IPS DF 6.9 (cell line): ENCODE data around the gene DMAP1.
A peak's percentile ranks its signal among the peaks of the same experiment; 100 is the strongest.

Source experiments
- DNase-seq: peaks from one replicate; pipeline ENCODE4 v3.0.0-alpha.2; 2013; ENCODE audit warnings: low read depth, low spot score
- H3K27ac ChIP-seq: one replicate; pipeline ENCODE4 v1.5.1; 2013; ENCODE audit warnings: low read length, control low read depth
- H3K27me3 ChIP-seq: 2 replicates; pipeline ENCODE4 v1.6.1; 2013; ENCODE audit warnings: mild to moderate bottlenecking, low read length; ENCODE audit not compliant: control insufficient read depth, insufficient read depth
- H3K36me3 ChIP-seq: 2 replicates; pipeline ENCODE4 v1.6.1; 2013; ENCODE audit warnings: low read length; ENCODE audit not compliant: control insufficient read depth, insufficient read depth
- H3K4me1 ChIP-seq: 2 replicates; pipeline ENCODE4 v1.6.1; 2013; ENCODE audit warnings: low read length; ENCODE audit not compliant: control insufficient read depth, insufficient read depth
- H3K4me3 ChIP-seq: 2 replicates; pipeline ENCODE4 v1.5.1; 2013; ENCODE audit warnings: mild to moderate bottlenecking, low read length
- H3K9me3 ChIP-seq: 2 replicates; pipeline ENCODE4 v1.6.1; 2013; ENCODE audit warnings: low read length, inconsistent platforms; ENCODE audit not compliant: control insufficient read depth, insufficient read depth
- WGBS: extraction: QIAGEN DNeasy Blood & Tissue Kit; methylation state at CpG from one replicate; pipeline ENCODE4 v1.1.7; 2013; ENCODE audit warnings: mixed read lengths, missing lambda C conversion rate; ENCODE audit not compliant: insufficient read length, insufficient coverage; 5-methylcytosine and 5-hydroxymethylcytosine counted together

The DMAP1 gene

GRCh38 chr1:44254392-44254910 lies 41.2 kb downstream of the DMAP1 start:
- Histone ChIP-seq H3K4me1 (0 out of 2 replicates have a peak, but pooled peaks cover 7% of the 10 kb centered on the region), H3K36me3 (0 out of 2 replicates have a peak, but pooled peaks cover 2% of the 10 kb centered on the region), H3K9me3 (no peaks in the 10 kb centered on the region), H3K4me3 (no peak overlapping the region), H3K27ac (no peak overlapping the region), H3K27me3 (no peaks in the 10 kb centered on the region)
- WGBS: no CpG with 5 or more reads among the region's 4 CpGs
- DNase-seq: no peak

- H3K36me3 ChIP-seq: 0 out of 2 replicates have a peak, but pooled peaks cover 2% of the 10 kb centered on the region
- no peaks in the 10 kb centered on the region for H3K9me3 ChIP-seq
- H3K4me3 ChIP-seq: no peak overlapping the region; the same call in 1 of the 2 replicates
- no peak for DNase-seq
- H3K27ac ChIP-seq: no peak overlapping the region
- WGBS: no CpG with 5 or more reads among the region's 10 CpGs
- H3K4me1 ChIP-seq: peaks cover 13% of the 10 kb centered on the region
- H3K27me3 ChIP-seq: no peaks in the 10 kb centered on the region
Measured at GRCh38 chr1:44256762-44257554, 43.7 kb downstream of the DMAP1 start.

- H3K27ac ChIP-seq: no peak overlapping the region
- no peak overlapping the region for H3K4me3 ChIP-seq
- DNase-seq: no peak
- no CpG with 5 or more reads among the region's 2 CpGs for WGBS
- H3K9me3 ChIP-seq: no peaks in the 10 kb centered on the region
- H3K4me1 ChIP-seq: peaks cover 14% of the 10 kb centered on the region
- H3K27me3 ChIP-seq: no peaks in the 10 kb centered on the region
- H3K36me3 ChIP-seq: 0 out of 2 replicates have a peak, but pooled peaks cover 2% of the 10 kb centered on the region
Measured at GRCh38 chr1:44259090-44259489, 45.8 kb downstream of the DMAP1 start.

GRCh38 chr1:44260792-44261170 lies 47.5 kb downstream of the DMAP1 start:
- Histone ChIP-seq H3K4me1 (peaks cover 14% of the 10 kb centered on the region), H3K27ac (no peak overlapping the region), H3K27me3 (no peaks in the 10 kb centered on the region), H3K9me3 (no peaks in the 10 kb centered on the region), H3K36me3 (0 out of 2 replicates have a peak, but pooled peaks cover 2% of the 10 kb centered on the region), H3K4me3 (no peak overlapping the region)
- WGBS: no CpG with 5 or more reads among the region's 4 CpGs
- no peak for DNase-seq

GRCh38 chr1:44261171-44261817 lies 48.0 kb downstream of the DMAP1 start:
- peak; percentile 20 for DNase-seq
- H3K27ac ChIP-seq: no peak overlapping the region
- H3K36me3 ChIP-seq: 0 out of 2 replicates have a peak, but pooled peaks cover 2% of the 10 kb centered on the region
- H3K4me3 ChIP-seq: no peak overlapping the region
- H3K27me3 ChIP-seq: no peaks in the 10 kb centered on the region
- H3K9me3 ChIP-seq: no peaks in the 10 kb centered on the region
- 100% methylated on average over 1 of the region's 27 CpGs for WGBS
- H3K4me1 ChIP-seq: peaks cover 14% of the 10 kb centered on the region

GRCh38 chr1:44261962-44262361 lies 48.7 kb downstream of the DMAP1 start:
- peaks cover 13% of the 10 kb centered on the region for H3K4me1 ChIP-seq
- H3K27ac ChIP-seq: no peak overlapping the region
- DNase-seq: no peak
- WGBS: no CpG with 5 or more reads among the region's 5 CpGs
- H3K4me3 ChIP-seq: no peak overlapping the region
- no peaks in the 10 kb centered on the region for H3K27me3 ChIP-seq
- H3K9me3 ChIP-seq: no peaks in the 10 kb centered on the region
- H3K36me3 ChIP-seq: no peaks in the 10 kb centered on the region

- Histone ChIP-seq H3K36me3 (no peaks in the 10 kb centered on the region), H3K27ac (no peak overlapping the region), H3K27me3 (no peaks in the 10 kb centered on the region), H3K4me1 (peaks cover 11% of the 10 kb centered on the region), H3K4me3 (no peak overlapping the region), H3K9me3 (no peaks in the 10 kb centered on the region)
- WGBS: no CpG with 5 or more reads among the region's 6 CpGs
- no peak for DNase-seq
Measured at GRCh38 chr1:44262414-44262813, 49.1 kb downstream of the DMAP1 start.

GRCh38 chr1:44262816-44263567 lies 49.7 kb downstream of the DMAP1 start:
- Histone ChIP-seq H3K4me1 (peaks cover 10% of the 10 kb centered on the region), H3K27ac (no peak overlapping the region), H3K36me3 (no peaks in the 10 kb centered on the region), H3K27me3 (no peaks in the 10 kb centered on the region), H3K9me3 (no peaks in the 10 kb centered on the region), H3K4me3 (no peak overlapping the region)
- no CpG with 5 or more reads among the region's 4 CpGs for WGBS
- no peak for DNase-seq

- WGBS: no CpG with 5 or more reads among the region's 9 CpGs
- Histone ChIP-seq H3K36me3 (no peaks in the 10 kb centered on the region), H3K27ac (no peak overlapping the region), H3K4me3 (no peak overlapping the region), H3K9me3 (no peaks in the 10 kb centered on the region), H3K4me1 (peaks cover 10% of the 10 kb centered on the region), H3K27me3 (no peaks in the 10 kb centered on the region)
- no peak for DNase-seq
Measured at GRCh38 chr1:44263568-44264450, 50.5 kb downstream of the DMAP1 start.
